Right lobe of liver (tissue), 4 donors: ENCODE results near the gene NETO2.

Experiments
- POLR2A ChIP-seq: fragments of 450-650 bp; IDR thresholded peaks from one replicate; pipeline ENCODE4 v1.6.1; 2017; ENCODE audit warnings: antibody characterized with exemption, mild to moderate bottlenecking
- TF ChIP-seq, protein P1 (sequence below), 4 donors: fragments of 200-600 bp in 3 of 4; fragments of 450-650 bp in 1 of 4; IDR thresholded peaks; one replicate each; pipeline versions ENCODE4 v1.5.1 to v1.8.0; 2016 to 2022; ENCODE audit warnings: antibody characterized with exemption in 4 of 4, mild to moderate bottlenecking in 2 of 4
- donor health status: DM: no; HTN: no; CAD: no.
- donor health status: DM: no; HTN: no; CAD: no.
- donor health status: DM: no; HTN: yes; CAD: no.

DNA sequence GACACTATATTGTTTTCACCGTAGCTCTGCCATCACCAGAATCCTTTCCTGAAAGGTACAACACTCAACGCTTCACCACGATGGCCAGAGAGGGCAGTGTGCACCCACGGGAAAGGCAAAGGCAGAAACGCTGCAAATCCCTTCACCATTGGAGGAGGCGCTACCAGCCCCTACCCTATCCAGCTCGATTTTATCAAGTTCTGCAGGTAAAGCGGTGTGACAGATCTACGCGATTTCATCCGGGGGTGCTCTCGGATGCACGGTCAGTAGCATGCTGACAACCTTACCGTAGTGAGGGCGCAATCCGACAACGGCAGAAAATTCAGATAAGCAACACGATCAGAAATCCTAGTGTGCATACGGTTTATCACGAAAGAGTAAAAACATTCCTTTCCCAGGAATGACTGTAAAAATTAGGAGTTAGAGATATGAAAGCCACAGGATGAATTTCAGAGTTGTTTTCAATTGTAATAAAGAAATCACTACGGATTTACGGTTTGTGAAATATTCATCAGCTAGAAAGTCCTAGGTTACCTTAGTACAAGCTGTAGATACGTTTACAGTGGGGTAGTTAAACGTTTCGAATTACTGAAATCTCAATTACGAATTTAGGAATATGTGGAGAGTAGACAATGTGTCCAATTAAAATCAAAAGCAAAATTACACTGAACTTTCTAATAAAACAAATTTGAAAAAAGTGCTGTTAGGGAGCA, 1.8 kb downstream of the NETO2 start:
- TF ChIP-seq, protein P1, sequence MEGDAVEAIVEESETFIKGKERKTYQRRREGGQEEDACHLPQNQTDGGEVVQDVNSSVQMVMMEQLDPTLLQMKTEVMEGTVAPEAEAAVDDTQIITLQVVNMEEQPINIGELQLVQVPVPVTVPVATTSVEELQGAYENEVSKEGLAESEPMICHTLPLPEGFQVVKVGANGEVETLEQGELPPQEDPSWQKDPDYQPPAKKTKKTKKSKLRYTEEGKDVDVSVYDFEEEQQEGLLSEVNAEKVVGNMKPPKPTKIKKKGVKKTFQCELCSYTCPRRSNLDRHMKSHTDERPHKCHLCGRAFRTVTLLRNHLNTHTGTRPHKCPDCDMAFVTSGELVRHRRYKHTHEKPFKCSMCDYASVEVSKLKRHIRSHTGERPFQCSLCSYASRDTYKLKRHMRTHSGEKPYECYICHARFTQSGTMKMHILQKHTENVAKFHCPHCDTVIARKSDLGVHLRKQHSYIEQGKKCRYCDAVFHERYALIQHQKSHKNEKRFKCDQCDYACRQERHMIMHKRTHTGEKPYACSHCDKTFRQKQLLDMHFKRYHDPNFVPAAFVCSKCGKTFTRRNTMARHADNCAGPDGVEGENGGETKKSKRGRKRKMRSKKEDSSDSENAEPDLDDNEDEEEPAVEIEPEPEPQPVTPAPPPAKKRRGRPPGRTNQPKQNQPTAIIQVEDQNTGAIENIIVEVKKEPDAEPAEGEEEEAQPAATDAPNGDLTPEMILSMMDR (IDR thresholded peaks at IDR 0.05), result peak; percentile 80 to 95 (median 90)
- TF ChIP-seq POLR2A, result no peak
